SK-N-SH (cell line): Measurements from ENCODE around the gene YOD1. TPM values are rescaled to one million over a fixed set of nuclear protein-coding genes. Genes with fewer than 3 reads are reported as not detected.

Experiments used
- CTCF ChIA-PET: fragments of 300-600, 350-600 bp; formaldehyde crosslinking; extraction: SDS; loops from one replicate; lab custom pipeline; 2021; lab: Yijun Ruan, JAX
- POLR2A ChIA-PET: fragments of 350-600 bp; sonication (Branson Sonifier 250); formaldehyde crosslinking; extraction: SDS; loops from one replicate; lab custom pipeline; 2020; ENCODE audit warnings: antibody characterized with exemption, inconsistent platforms; lab: Yijun Ruan, JAX
- DNase-seq: peaks from one replicate; pipeline ENCODE4 v3.0.0; 2012
- H2AFZ ChIP-seq: fragments of 200-600 bp; sonication (generic); 2 replicates; pipeline ENCODE4 v1.8.1; 2016; ENCODE audit warnings: antibody characterized with exemption, mild to moderate bottlenecking, low read depth
- H3F3A ChIP-seq: fragments of 200-600 bp; sonication (generic); replicated peaks from 2 replicates; pipeline ENCODE3; 2016; ENCODE audit warnings: antibody characterized with exemption, mild to moderate bottlenecking; ENCODE audit not compliant: insufficient read depth
- H3K27ac ChIP-seq, 2 experiments: fragments of 200-500 bp in 1 of 2; fragments of 200-600 bp in 1 of 2; sonication (Bioruptor generic) in 1 of 2; sonication (generic), shearing (Covaris generic) in 1 of 2; 2 replicates each; pipeline versions ENCODE4 v1.5.1 to v1.6.1; 2014 to 2016; ENCODE audit warnings: low read depth in 2 of 2, inconsistent platforms in 1 of 2, low read length in 1 of 2, mild to moderate bottlenecking in 1 of 2, mixed read lengths in 1 of 2
- H3K27me3 ChIP-seq: fragments of 200-600 bp; sonication (generic), shearing (Covaris generic); 2 replicates; pipeline ENCODE4 v1.6.1; 2016; ENCODE audit warnings: mixed run types; ENCODE audit not compliant: insufficient read depth
- H3K36me3 ChIP-seq, 2 experiments: fragments of 200-500 bp in 1 of 2; fragments of 200-600 bp in 1 of 2; sonication (Bioruptor generic) in 1 of 2; sonication (generic) in 1 of 2; replicated peaks in 1 of 2; 2 replicates each; pipeline versions ENCODE3 to v1.5.1; 2014 to 2016; ENCODE audit warnings: low read length in 1 of 2, mild to moderate bottlenecking in 1 of 2; ENCODE audit not compliant: insufficient read depth in 2 of 2, control insufficient read depth in 1 of 2
- H3K4me1 ChIP-seq, 2 experiments: fragments of 200-500 bp in 1 of 2; fragments of 200-600 bp in 1 of 2; sonication (Bioruptor generic) in 1 of 2; sonication (generic), shearing (Covaris generic) in 1 of 2; 2 replicates each; pipeline versions ENCODE4 v1.5.1 to v1.6.1; 2014 to 2016; ENCODE audit warnings: low read depth in 1 of 2, low read length in 1 of 2, mixed run types in 1 of 2; ENCODE audit not compliant: insufficient read depth in 2 of 2, control insufficient read depth in 1 of 2
- H3K4me2 ChIP-seq: fragments of 200-600 bp; sonication (generic), shearing (Covaris generic); 2 replicates; pipeline ENCODE4 v1.6.1; 2017; ENCODE audit warnings: mixed run types
- H3K4me3 ChIP-seq, 2 experiments: fragments of 200-500 bp in 1 of 2; fragments of 200-600 bp in 1 of 2; sonication (Bioruptor generic) in 1 of 2; sonication (generic), shearing (Covaris generic) in 1 of 2; 2 replicates each; pipeline versions ENCODE4 v1.5.1 to v1.8.1; 2014 to 2016; ENCODE audit warnings: low read depth in 2 of 2, inconsistent platforms in 1 of 2, low read length in 1 of 2, mild to moderate bottlenecking in 1 of 2, mixed read lengths in 1 of 2, moderate library complexity in 1 of 2
- H3K79me2 ChIP-seq: fragments of 200-600 bp; sonication (generic); 2 replicates; pipeline ENCODE4 v1.8.1; 2017; ENCODE audit warnings: mild to moderate bottlenecking; ENCODE audit not compliant: insufficient read depth
- H3K9ac ChIP-seq: fragments of 200-600 bp; sonication (generic); 2 replicates; pipeline ENCODE4 v1.6.1; 2017; ENCODE audit warnings: mixed run types
- H3K9me2 ChIP-seq: fragments of 200-600 bp; sonication (generic); 2 replicates; pipeline ENCODE4 v1.6.1; 2017; ENCODE audit warnings: mixed run types
- H3K9me3 ChIP-seq: fragments of 200-600 bp; sonication (generic); 2 replicates; pipeline ENCODE4 v1.6.1; 2017; ENCODE audit warnings: mixed run types, mild to moderate bottlenecking, moderate library complexity
- H4K20me1 ChIP-seq: fragments of 200-600 bp; sonication (generic); 2 replicates; pipeline ENCODE4 v1.6.1; 2017; ENCODE audit warnings: mild to moderate bottlenecking, mixed run types; ENCODE audit not compliant: insufficient read depth
- ELF1 ChIP-seq: IDR thresholded peaks from 2 replicates; pipeline ENCODE4 v1.4.0; 2012
- EZH2phosphoT487 ChIP-seq: fragments of 200-600 bp; sonication (generic); IDR thresholded peaks from 2 replicates; pipeline ENCODE4 v1.6.1; 2017; ENCODE audit warnings: low read depth, mixed run types, mild to moderate bottlenecking, antibody characterized with exemption, moderate library complexity, borderline replicate concordance
- FOSL2 ChIP-seq: IDR thresholded peaks from 2 replicates; pipeline ENCODE4 v1.4.0; 2012; ENCODE audit warnings: low read depth, mild to moderate bottlenecking, moderate library complexity, borderline replicate concordance
- NFIC ChIP-seq: IDR thresholded peaks from 2 replicates; pipeline ENCODE4 v1.4.0; 2012; ENCODE audit warnings: borderline replicate concordance
- RAD21 ChIP-seq: IDR thresholded peaks from 2 replicates; pipeline ENCODE4 v1.6.1; 2012; ENCODE audit warnings: mild to moderate bottlenecking, low read length
- RFX5 ChIP-seq: IDR thresholded peaks from 2 replicates; pipeline ENCODE4 v1.6.1; 2012; ENCODE audit warnings: mild to moderate bottlenecking, improper control_type of control experiment, low read length
- RXRA ChIP-seq: IDR thresholded peaks from 2 replicates; pipeline ENCODE4 v1.4.0; 2012; ENCODE audit warnings: low read depth, mild to moderate bottlenecking, borderline replicate concordance
- TAF1 ChIP-seq: IDR thresholded peaks from 2 replicates; pipeline ENCODE4 v1.6.1; 2012; ENCODE audit warnings: low read depth, mild to moderate bottlenecking, low read length, moderate library complexity, borderline replicate concordance
- USF1 ChIP-seq: IDR thresholded peaks from 2 replicates; pipeline ENCODE4 v1.4.0; 2012; ENCODE audit warnings: low read depth, borderline replicate concordance
- USF2 ChIP-seq: fragments of 150-350 bp; IDR thresholded peaks from 2 replicates; pipeline ENCODE4 v1.6.1; 2017; ENCODE audit warnings: antibody characterized with exemption, low read length, low read depth, borderline replicate concordance
- YY1 ChIP-seq: IDR thresholded peaks from 2 replicates; pipeline ENCODE4 v1.4.0; 2012; ENCODE audit warnings: low read depth, mild to moderate bottlenecking
- WGBS: methylation state at CpG from one replicate; pipeline ENCODE4 v1.1.6; 2017; ENCODE audit warnings: low lambda C conversion rate; 5-methylcytosine and 5-hydroxymethylcytosine counted together
- polyA plus RNA-seq, 3 experiments: library from polyadenylated mRNA; depleted of rRNA; stranded (reverse); fragments of >200 nt; gene quantifications; 2 replicates each; pipeline ENCODE4 v1.2.3, GENCODE V29; 2012

Gene YOD1
- polyA plus RNA-seq, 1 of the 3 experiments (the other 2 are of a cell fraction), result 0.79 TPM

- Histone ChIP-seq H3K79me2 (no peaks in the 10 kb centered on the region), H2AFZ (no peak overlapping the region), H3K36me3 (no peaks in the 10 kb centered on the region), H3K4me2 (no peak overlapping the region), H3K4me3 (no peak overlapping the region), H3K9me3 (no peaks in the 10 kb centered on the region), H3K4me1 (peaks cover 0 to 8% of the 10 kb centered on the region in 2 experiments; a peak in 2 of 4 replicates), H3K27ac (no peak overlapping the region), H3K9me2 (no peaks in the 10 kb centered on the region)
- CTCF ChIA-PET, result interaction anchor here (0.9 to 1.9 kb wide), 4 partner anchors 13 to 36 kb away, joined by 3 to 6 read pairs (median 5); no protein-coding TSS in a partner anchor
- WGBS, result 64% methylated on average over 4 of the region's 4 CpGs
- DNase-seq, result no peak
- TF ChIP-seq RFX5, result no peak
- TF ChIP-seq RAD21, result no peak
- no peak for TF ChIP-seq RXRA
- no peak for TF ChIP-seq USF2
- TF ChIP-seq TAF1, result no peak
- no peak for TF ChIP-seq ELF1
- TF ChIP-seq YY1, result no peak
- no peak for TF ChIP-seq NFIC
- TF ChIP-seq EZH2phosphoT487, result no peak
- TF ChIP-seq FOSL2, result no peak
- TF ChIP-seq, all 33 proteins: peak for 0
- no peak overlapping the region for H3K9ac ChIP-seq
- H4K20me1 ChIP-seq, result no peaks in the 10 kb centered on the region
- no peaks in the 10 kb centered on the region for H3F3A ChIP-seq
- no peaks in the 10 kb centered on the region for H3K27me3 ChIP-seq
- POLR2A ChIA-PET, result no interaction called here
Observed at GRCh38 chr1:207018707-207019106, 32.3 kb downstream of the YOD1 start.

GRCh38 chr1:207017615-207018559, 33.1 kb downstream of the YOD1 start:
- peaks cover 0 to 8% of the 10 kb centered on the region in 2 experiments; a peak in 2 of 4 replicates for H3K4me1 ChIP-seq
- H3F3A ChIP-seq, result no peaks in the 10 kb centered on the region
- no peak for DNase-seq
- ChIA-PET CTCF (interaction anchor here (0.9 to 1.9 kb wide), 4 partner anchors 12 to 36 kb away, joined by 3 to 6 read pairs (median 5); no protein-coding TSS in a partner anchor), POLR2A (no interaction called here)
- no peak overlapping the region for H2AFZ ChIP-seq
- H3K27me3 ChIP-seq, result no peaks in the 10 kb centered on the region
- 45% methylated on average over 7 of the region's 7 CpGs for WGBS
- no peak overlapping the region for H3K4me3 ChIP-seq
- H3K79me2 ChIP-seq, result no peaks in the 10 kb centered on the region
- no peak overlapping the region for H3K9ac ChIP-seq
- no peak for TF ChIP-seq USF2
- TF ChIP-seq USF1, result peak; percentile 69; the same call in 1 of the 2 replicates
- H3K4me2 ChIP-seq, result no peak overlapping the region
- H3K36me3 ChIP-seq, result no peaks in the 10 kb centered on the region
- H3K9me3 ChIP-seq, result no peaks in the 10 kb centered on the region
- H4K20me1 ChIP-seq, result no peaks in the 10 kb centered on the region
- no peak overlapping the region for H3K27ac ChIP-seq
- H3K9me2 ChIP-seq, result no peaks in the 10 kb centered on the region
